ENCODE measurements around the gene PATZ1. TPM values are rescaled to one million over a fixed set of nuclear protein-coding genes. Genes with fewer than 3 reads are reported as not detected.
A peak's percentile ranks its signal among the peaks of the same experiment; 100 is the strongest.
"Not testable (repeated sequence)": the region's sequence is repeated elsewhere in the genome, so short reads cannot be mapped to it uniquely, and the experiment has no call there.

Gene PATZ1
- total RNA-seq, 1 experiment from 2014 or later, result 28.2 TPM

DNA sequence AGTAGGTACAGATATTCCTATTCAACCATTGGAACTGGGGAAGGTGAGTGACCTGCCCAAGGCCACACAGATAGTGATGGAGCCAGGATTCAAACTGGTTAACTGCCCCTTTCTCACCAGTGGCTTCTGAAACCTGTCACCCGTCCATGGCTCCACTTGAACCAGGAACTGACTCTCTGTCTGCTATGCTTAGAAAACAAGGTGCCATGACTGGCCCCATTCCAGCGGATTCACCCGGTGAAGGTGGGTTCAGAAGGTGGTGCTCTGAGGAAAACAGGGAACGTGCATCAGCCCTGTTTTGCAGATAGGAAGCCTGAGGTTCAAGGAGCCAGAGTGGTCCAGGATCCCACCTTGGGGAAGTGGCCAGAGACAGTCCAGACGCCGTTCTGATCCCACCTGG, 2.6 kb upstream of the PATZ1 start:
- Histone ChIP-seq H3K9me3 (ENCODE audit: insufficient read depth, low read depth) (no peaks in the 10 kb centered on the region), H3K27me3 (ENCODE audit: insufficient read depth, low read depth) (no peaks in the 10 kb centered on the region), H3F3A (ENCODE audit: insufficient read depth, low read depth) (peaks cover 36% of the 10 kb centered on the region), H3K36me3 (ENCODE audit: low read depth) (no peaks in the 10 kb centered on the region), H3K27ac (no peak overlapping the region), H3K9me2 (ENCODE audit: insufficient read depth) (no peaks in the 10 kb centered on the region), H4K20me1 (ENCODE audit: insufficient read depth) (no peaks in the 10 kb centered on the region), H3K4me1 (replicated peaks; ENCODE audit: insufficient read depth) (peaks cover 31% of the 10 kb centered on the region), H3K79me2 (ENCODE audit: low read depth) (peaks cover 23% of the 10 kb centered on the region), H3K4me2 (peak overlapping the region; percentile 82; the same call in 1 of the 2 replicates), H3K4me3 (no peak overlapping the region), H2AFZ (no peak overlapping the region)
- POLR2A ChIA-PET (ENCODE audit: unreplicated experiment), result no interaction called here
- DNase-seq, result no peak
- intact Hi-C loops (cut with micrococcal nuclease; ENCODE audit: unreplicated experiment), result no loop called here
- BruUV-seq (replicated peaks), result no TSS peak
- TF ChIP-seq, protein P1, sequence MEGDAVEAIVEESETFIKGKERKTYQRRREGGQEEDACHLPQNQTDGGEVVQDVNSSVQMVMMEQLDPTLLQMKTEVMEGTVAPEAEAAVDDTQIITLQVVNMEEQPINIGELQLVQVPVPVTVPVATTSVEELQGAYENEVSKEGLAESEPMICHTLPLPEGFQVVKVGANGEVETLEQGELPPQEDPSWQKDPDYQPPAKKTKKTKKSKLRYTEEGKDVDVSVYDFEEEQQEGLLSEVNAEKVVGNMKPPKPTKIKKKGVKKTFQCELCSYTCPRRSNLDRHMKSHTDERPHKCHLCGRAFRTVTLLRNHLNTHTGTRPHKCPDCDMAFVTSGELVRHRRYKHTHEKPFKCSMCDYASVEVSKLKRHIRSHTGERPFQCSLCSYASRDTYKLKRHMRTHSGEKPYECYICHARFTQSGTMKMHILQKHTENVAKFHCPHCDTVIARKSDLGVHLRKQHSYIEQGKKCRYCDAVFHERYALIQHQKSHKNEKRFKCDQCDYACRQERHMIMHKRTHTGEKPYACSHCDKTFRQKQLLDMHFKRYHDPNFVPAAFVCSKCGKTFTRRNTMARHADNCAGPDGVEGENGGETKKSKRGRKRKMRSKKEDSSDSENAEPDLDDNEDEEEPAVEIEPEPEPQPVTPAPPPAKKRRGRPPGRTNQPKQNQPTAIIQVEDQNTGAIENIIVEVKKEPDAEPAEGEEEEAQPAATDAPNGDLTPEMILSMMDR (conservative IDR thresholded peaks at IDR 0.05), result no peak
- no peak for TF ChIP-seq EZH2 (IDR thresholded peaks at IDR 0.05; ENCODE audit: low read depth)
- CTCF ChIA-PET, result no interaction called here

DNA sequence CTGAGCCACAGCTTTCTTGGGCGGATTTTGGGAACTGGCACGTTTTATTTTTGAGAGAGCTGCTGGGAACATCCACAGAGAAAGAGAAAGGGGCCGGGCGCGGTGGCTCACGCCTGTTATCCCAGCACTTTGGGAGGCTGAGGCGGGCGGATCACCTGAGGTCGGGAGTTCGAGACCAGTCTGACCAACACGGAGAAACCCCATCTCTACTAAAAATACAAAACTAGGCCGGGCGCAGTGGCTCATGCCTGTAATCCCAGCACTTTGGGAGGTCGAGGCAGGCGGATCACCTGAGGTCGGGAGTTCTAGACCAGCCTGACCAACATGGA, 1.8 kb upstream of the PATZ1 start:
- POLR2A ChIA-PET (ENCODE audit: unreplicated experiment); H3K9me3 ChIP-seq (ENCODE audit: insufficient read depth, low read depth); H3K27me3 ChIP-seq (ENCODE audit: insufficient read depth, low read depth); CTCF ChIA-PET; H3K36me3 ChIP-seq (ENCODE audit: low read depth); intact Hi-C loops (cut with micrococcal nuclease; ENCODE audit: unreplicated experiment); H4K20me1 ChIP-seq (ENCODE audit: insufficient read depth); DNase-seq; BruUV-seq (replicated peaks); H3K9me2 ChIP-seq (ENCODE audit: insufficient read depth): not testable (repeated sequence)
- H3K4me3 ChIP-seq, result peak overlapping the region; percentile 70
- peak overlapping the region; percentile 80 for H2AFZ ChIP-seq
- H3K4me1 ChIP-seq (replicated peaks; ENCODE audit: insufficient read depth), result peaks cover 33% of the 10 kb centered on the region
- peak overlapping the region; percentile 82 for H3K4me2 ChIP-seq
- peaks cover 42% of the 10 kb centered on the region for H3F3A ChIP-seq (ENCODE audit: insufficient read depth, low read depth)
- peaks cover 26% of the 10 kb centered on the region for H3K79me2 ChIP-seq (ENCODE audit: low read depth)
- peak overlapping the region; percentile 67 for H3K27ac ChIP-seq

DNA sequence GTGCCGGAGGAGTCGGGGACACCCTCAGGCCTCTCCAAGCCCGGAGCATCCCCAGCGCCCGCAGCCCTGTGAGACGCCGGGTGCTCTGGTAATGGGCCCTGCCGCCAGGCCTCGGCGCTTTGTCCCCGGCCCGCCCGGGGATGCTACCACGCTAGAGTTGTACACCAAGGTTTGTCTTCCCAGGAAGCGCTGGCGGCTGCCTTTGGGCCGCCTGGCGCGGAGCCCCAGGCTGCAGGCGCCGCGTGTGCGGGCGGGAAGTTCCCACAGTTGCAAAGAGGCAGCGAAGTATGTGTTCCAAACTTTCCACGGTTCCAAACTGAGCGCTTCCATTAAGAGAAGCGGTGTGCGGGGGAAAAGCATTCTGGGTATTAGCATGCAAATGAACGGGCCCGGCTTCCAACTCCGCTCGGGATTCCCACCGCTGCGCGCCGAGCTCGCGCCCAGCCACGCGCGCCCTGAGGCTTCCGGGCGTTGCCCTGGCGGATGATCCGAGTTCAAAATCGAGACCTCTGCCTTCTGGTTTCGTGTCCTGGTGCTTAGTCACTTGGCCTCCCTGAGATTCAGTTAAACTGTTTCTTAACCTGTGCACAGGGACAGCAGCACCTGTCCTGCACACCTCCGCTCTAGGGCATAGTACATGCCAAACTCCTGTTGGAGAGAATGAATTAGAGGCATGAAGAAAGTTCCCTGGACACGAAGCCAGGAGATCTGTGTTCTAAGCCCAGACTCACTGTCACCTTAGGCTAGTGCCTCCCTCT, 1.3 kb upstream of the PATZ1 start:
- Histone ChIP-seq H3K27ac (peak overlapping the region; percentile 67), H3K4me1 (replicated peaks; ENCODE audit: insufficient read depth) (peaks cover 38% of the 10 kb centered on the region), H3K4me2 (peak overlapping the region; percentile 82), H3F3A (ENCODE audit: insufficient read depth, low read depth) (peaks cover 45% of the 10 kb centered on the region), H3K79me2 (ENCODE audit: low read depth) (peaks cover 31% of the 10 kb centered on the region), H3K36me3 (ENCODE audit: low read depth) (no peaks in the 10 kb centered on the region), H3K9me3 (ENCODE audit: insufficient read depth, low read depth) (no peaks in the 10 kb centered on the region), H3K9me2 (ENCODE audit: insufficient read depth) (no peaks in the 10 kb centered on the region), H3K4me3 (peak overlapping the region; percentile 70), H2AFZ (peak overlapping the region; percentile 80), H3K27me3 (ENCODE audit: insufficient read depth, low read depth) (no peaks in the 10 kb centered on the region), H4K20me1 (ENCODE audit: insufficient read depth) (no peaks in the 10 kb centered on the region)
- no TSS peak for BruUV-seq (replicated peaks)
- CTCF ChIA-PET, result no interaction called here
- POLR2A ChIA-PET (ENCODE audit: unreplicated experiment), result interaction anchor here (0.6 kb wide), 1 partner anchor 54 kb away, joined by 9 read pairs; no protein-coding TSS in a partner anchor
- intact Hi-C loops (cut with micrococcal nuclease; ENCODE audit: unreplicated experiment), result loop anchor here (1.0 kb wide), 1 partner anchor 52 kb away; the partner anchor contains the start of gene DRG1
- TF ChIP-seq, protein P1 (conservative IDR thresholded peaks at IDR 0.05), result no peak
- TF ChIP-seq EZH2 (IDR thresholded peaks at IDR 0.05; ENCODE audit: low read depth), result no peak
- DNase-seq, result peak; percentile 54 to 78
